Activated B cell treated with CpG ODN at 0.5 μM for 24 hours (primary cell): Measurements from ENCODE around the gene BRD8. TPM values are rescaled to one million over a fixed set of nuclear protein-coding genes. Genes with fewer than 3 reads are reported as not detected.

Source experiments
- ATAC-seq: fragments of 200-7000 bp; cut with Tn5 transposase; one replicate; pipeline ENCODE4 v1.10.0; 2021; ENCODE audit warnings: low read depth, mild to moderate bottlenecking, moderate library complexity
- CTCF ChIA-PET: fragments of 350-600 bp; sonication (Branson Sonifier 250); formaldehyde crosslinking; loops from one replicate; lab custom pipeline; 2021; ENCODE audit warnings: antibody characterized with exemption; lab: Charles Lee
- POLR2A ChIA-PET: fragments of 350-600 bp; sonication (Branson Sonifier 250); formaldehyde crosslinking; loops from one replicate; lab custom pipeline; 2021; ENCODE audit warnings: antibody characterized with exemption; lab: Charles Lee
- DNase-seq: peaks from one replicate; pipeline ENCODE4 v3.0.0; 2022
- H3K27ac Mint-ChIP-seq: one replicate; pipeline ENCODE4 v1.8.0; 2020; ENCODE audit warnings: mixed read lengths
- H3K27me3 Mint-ChIP-seq: one replicate; pipeline ENCODE4 v1.8.0; 2021; ENCODE audit warnings: mixed read lengths
- H3K36me3 Mint-ChIP-seq: one replicate; pipeline ENCODE4 v1.8.0; 2021; ENCODE audit warnings: low read depth, mixed read lengths
- H3K4me1 Mint-ChIP-seq: one replicate; pipeline ENCODE4 v1.8.0; 2021; ENCODE audit warnings: mixed read lengths
- H3K4me3 Mint-ChIP-seq: one replicate; pipeline ENCODE4 v1.8.0; 2020; ENCODE audit warnings: mild to moderate bottlenecking, mixed read lengths
- H3K9me3 Mint-ChIP-seq: one replicate; pipeline ENCODE4 v1.8.0; 2020; ENCODE audit warnings: mixed read lengths
- CTCF ChIP-seq: fragments of 200-600 bp; IDR thresholded peaks from one replicate; pipeline ENCODE4 v1.8.0; 2022; ENCODE audit warnings: antibody characterized with exemption, mild to moderate bottlenecking
- intact Hi-C: fragments of 100-400 bp; cut with micrococcal nuclease; formaldehyde crosslinking; loops from one replicate; pipeline ENCODE4 v1.15.1; 2024
- total RNA-seq: library from RNA; stranded (reverse); gene quantifications from 2 replicates; pipeline ENCODE4 v1.2.3, GENCODE V29; 2022

Gene BRD8
- total RNA-seq, 1 donor from 2014 or later = 77.8 TPM

- Mint-ChIP-seq H3K4me1 (peaks cover 2% of the 10 kb centered on the region), H3K4me3 (no peak overlapping the region), H3K36me3 (peaks cover 69% of the 10 kb centered on the region), H3K9me3 (peaks cover 6% of the 10 kb centered on the region), H3K27ac (no peak overlapping the region), H3K27me3 (no peaks in the 10 kb centered on the region)
- intact Hi-C loops = no loop called here
- ATAC-seq (no peak), DNase-seq (no peak)
- ChIA-PET POLR2A (no interaction called here), CTCF (no interaction called here)
- no peak for TF ChIP-seq CTCF
Measured at GRCh38 chr5:138192826-138193225, 14.4 kb upstream of the BRD8 start.

- TF ChIP-seq CTCF = no peak
- peaks cover 89% of the 10 kb centered on the region for H3K36me3 Mint-ChIP-seq
- intact Hi-C loops = no loop called here
- no peak overlapping the region for H3K4me3 Mint-ChIP-seq
- no peak for DNase-seq
- no peak overlapping the region for H3K27ac Mint-ChIP-seq
- no peaks in the 10 kb centered on the region for H3K9me3 Mint-ChIP-seq
- H3K4me1 Mint-ChIP-seq = peaks cover 2% of the 10 kb centered on the region
- no peak for ATAC-seq
- no peaks in the 10 kb centered on the region for H3K27me3 Mint-ChIP-seq
- ChIA-PET POLR2A (interaction anchor here (0.5 to 0.7 kb wide), 2 partner anchors 544 to 1659 kb away, joined by 4 to 5 read pairs; no protein-coding TSS in a partner anchor), CTCF (interaction anchor here (0.8 kb wide), 1 partner anchor 166 kb away, joined by 3 read pairs; no protein-coding TSS in a partner anchor)
Measured at GRCh38 chr5:138188626-138189025, 10.2 kb upstream of the BRD8 start.

GRCh38 chr5:138186002-138186447 lies 7.6 kb upstream of the BRD8 start:
- ChIA-PET CTCF (interaction anchor here (0.5 kb wide), 1 partner anchor 457 kb away, joined by 3 read pairs; no protein-coding TSS in a partner anchor), POLR2A (no interaction called here)
- Mint-ChIP-seq H3K4me1 (peaks cover 2% of the 10 kb centered on the region), H3K9me3 (no peaks in the 10 kb centered on the region), H3K4me3 (no peak overlapping the region), H3K27ac (no peak overlapping the region), H3K36me3 (peaks cover 65% of the 10 kb centered on the region), H3K27me3 (no peaks in the 10 kb centered on the region)
- no peak for DNase-seq
- TF ChIP-seq CTCF = no peak
- intact Hi-C loops = no loop called here
- no peak for ATAC-seq

GRCh38 chr5:138182808-138183207 lies 4.4 kb upstream of the BRD8 start:
- DNase-seq (no peak), ATAC-seq (no peak)
- ChIA-PET CTCF (no interaction called here), POLR2A (no interaction called here)
- Mint-ChIP-seq H3K27ac (no peak overlapping the region), H3K27me3 (no peaks in the 10 kb centered on the region), H3K9me3 (no peaks in the 10 kb centered on the region), H3K36me3 (peaks cover 38% of the 10 kb centered on the region), H3K4me3 (no peak overlapping the region), H3K4me1 (peaks cover 4% of the 10 kb centered on the region)
- no peak for TF ChIP-seq CTCF
- intact Hi-C loops = no loop called here

GRCh38 chr5:138180841-138181240 lies 2.4 kb upstream of the BRD8 start:
- peaks cover 4% of the 10 kb centered on the region for H3K4me1 Mint-ChIP-seq
- ATAC-seq (no peak), DNase-seq (no peak)
- intact Hi-C loops = loop anchor here (1.0 kb wide), 2 partner anchors 230 to 322 kb away; no protein-coding TSS in a partner anchor
- ChIA-PET CTCF (interaction anchor here (1.0 kb wide), 1 partner anchor 324 kb away, joined by 3 read pairs; no protein-coding TSS in a partner anchor), POLR2A (no interaction called here)
- H3K27me3 Mint-ChIP-seq = no peaks in the 10 kb centered on the region
- peaks cover 25% of the 10 kb centered on the region for H3K36me3 Mint-ChIP-seq
- TF ChIP-seq CTCF = no peak
- H3K9me3 Mint-ChIP-seq = no peaks in the 10 kb centered on the region
- H3K27ac Mint-ChIP-seq = no peak overlapping the region
- no peak overlapping the region for H3K4me3 Mint-ChIP-seq
